Measurements from ENCODE around the gene NUDT14.

NUDT14 gene

GRCh38 chr14:105192866-105193731, 12.0 kb upstream of the NUDT14 start:
- no peak overlapping the region; the same call in 1 of the 2 replicates for H3K27ac ChIP-seq
- no peak for DNase-seq (ENCODE audit: low spot score)
- CTCF ChIA-PET: interaction anchor here (1.0 to 1.1 kb wide), 2 partner anchors 10 to 11 kb away, joined by 3 to 6 read pairs; no protein-coding TSS in a partner anchor
- POLR2A ChIA-PET (ENCODE audit: low non-redundant PET): no interaction called here
- no peak for TF ChIP-seq CTCF (conservative IDR thresholded peaks at IDR 0.05; ENCODE audit: low read depth)

DNA sequence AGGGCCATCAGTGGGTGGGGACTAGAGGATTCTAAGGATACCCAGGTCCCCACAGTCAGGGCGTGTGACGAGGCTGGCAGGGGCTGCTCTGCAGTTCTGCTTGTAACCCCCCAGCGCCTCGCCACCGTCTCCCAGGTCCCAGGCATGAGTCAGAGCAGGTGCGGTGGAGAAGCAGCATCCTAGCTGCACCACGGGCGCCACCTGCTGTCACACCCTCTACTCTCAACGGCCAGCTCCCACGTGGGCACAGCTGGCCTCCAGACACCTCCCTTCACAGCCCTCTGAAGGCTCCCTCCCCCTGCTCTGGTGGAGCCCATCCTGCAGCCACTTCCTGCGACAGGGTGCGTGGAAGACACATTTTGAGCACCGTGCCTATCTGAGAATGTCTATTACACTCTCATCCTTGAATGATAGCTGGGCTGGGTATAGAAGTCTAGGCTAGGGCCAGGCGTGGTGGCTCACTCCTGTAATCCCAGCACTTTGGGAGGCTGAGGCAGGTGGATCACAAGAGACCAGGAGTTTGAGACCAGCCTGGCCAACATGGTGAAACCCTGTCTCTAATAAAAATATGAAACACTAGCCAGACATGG, 6.9 kb upstream of the NUDT14 start:
- DNase-seq (ENCODE audit: low spot score): no peak
- ChIA-PET POLR2A (ENCODE audit: low non-redundant PET) (no interaction called here), CTCF (interaction anchor here (0.9 to 1.7 kb wide), 2 partner anchors 55 to 98 kb away, joined by 4 to 5 read pairs; no protein-coding TSS in a partner anchor)
- TF ChIP-seq CTCF (conservative IDR thresholded peaks at IDR 0.05; ENCODE audit: low read depth): no peak
- H3K27ac ChIP-seq: no peak overlapping the region

DNA sequence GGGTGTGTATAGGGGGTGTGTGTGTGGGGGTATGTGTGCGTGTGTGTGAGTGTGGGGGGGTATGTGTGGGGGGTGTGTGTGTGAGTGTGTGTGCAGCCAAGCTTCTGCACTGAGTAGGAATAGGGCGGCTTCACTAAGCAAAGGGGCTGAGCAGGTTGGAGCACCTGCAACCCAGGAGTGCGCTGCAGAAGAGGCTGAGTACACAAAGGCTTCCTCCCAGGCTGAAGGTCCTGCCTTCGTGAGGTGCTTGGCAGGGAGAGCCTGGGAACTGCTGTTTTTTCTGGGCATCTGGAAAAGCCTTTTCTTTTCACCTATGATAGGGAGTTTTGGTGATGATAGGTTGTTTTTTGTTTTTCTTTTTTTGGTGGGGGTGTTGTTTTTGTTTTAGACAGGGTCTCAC, 6.0 kb upstream of the NUDT14 start:
- DNase-seq (ENCODE audit: low spot score): no peak
- ChIA-PET CTCF (interaction anchor here (0.9 kb wide), 1 partner anchor 56 kb away, joined by 4 read pairs; no protein-coding TSS in a partner anchor), POLR2A (ENCODE audit: low non-redundant PET) (no interaction called here)
- no peak overlapping the region for H3K27ac ChIP-seq
- TF ChIP-seq CTCF (conservative IDR thresholded peaks at IDR 0.05; ENCODE audit: low read depth): no peak

GRCh38 chr14:105185973-105186372, 4.9 kb upstream of the NUDT14 start:
- ChIA-PET POLR2A (ENCODE audit: low non-redundant PET) (interaction anchor here (0.6 kb wide), 1 partner anchor 115 kb away, joined by 3 read pairs; the partner anchor contains the start of gene BRF1), CTCF (no interaction called here)
- no peak for DNase-seq (ENCODE audit: low spot score)
- no peak for TF ChIP-seq CTCF (conservative IDR thresholded peaks at IDR 0.05; ENCODE audit: low read depth)
- H3K27ac ChIP-seq: no peak overlapping the region

- CTCF ChIA-PET: interaction anchor here (0.6 to 0.7 kb wide), 3 partner anchors 10 to 78 kb away, joined by 3 to 4 read pairs (median 3); no protein-coding TSS in a partner anchor
- POLR2A ChIA-PET (ENCODE audit: low non-redundant PET): no interaction called here
- no peak for TF ChIP-seq CTCF (conservative IDR thresholded peaks at IDR 0.05; ENCODE audit: low read depth)
These were observed 3.9 kb upstream of the NUDT14 start for GRCh38 chr14:105185001-105185400.

GRCh38 chr14:105184461-105184860, 3.3 kb upstream of the NUDT14 start:
- DNase-seq (ENCODE audit: low spot score): no peak
- no peak for TF ChIP-seq CTCF (conservative IDR thresholded peaks at IDR 0.05; ENCODE audit: low read depth)
- ChIA-PET POLR2A (ENCODE audit: low non-redundant PET) (no interaction called here), CTCF (interaction anchor here (0.6 to 1.0 kb wide), 3 partner anchors 11 to 94 kb away, joined by 3 to 4 read pairs (median 3); no protein-coding TSS in a partner anchor)
- no peak overlapping the region; the same call in 1 of the 2 replicates for H3K27ac ChIP-seq

More at GRCh38 chr14:105185001-105185400, 3.9 kb upstream of the NUDT14 start:
- H3K27ac ChIP-seq: no peak overlapping the region
- DNase-seq (ENCODE audit: low spot score): no peak
